Caco-2 (cell line): ENCODE data around the gene YBEY. TPM values are rescaled to one million over a fixed set of nuclear protein-coding genes. Genes with fewer than 3 reads are reported as not detected.
"Not testable (repeated sequence)": the region's sequence is repeated elsewhere in the genome, so short reads cannot be mapped to it uniquely, and the experiment has no call there.

ENCODE experiments used
- BruUV-seq: library from RNA; stranded (reverse); fragments of 400-500 nt; replicated peaks from 2 replicates; lab custom pipeline; 2021; lab: Mats Ljungman, UMichigan
- CTCF ChIA-PET: fragments of 300-600 bp; sonication (Branson Sonifier 250); formaldehyde crosslinking; loops from one replicate; lab custom pipeline; 2022; ENCODE audit warnings: antibody characterized with exemption; lab: Charles Lee
- POLR2A ChIA-PET: fragments of 300-600 bp; sonication (Branson Sonifier 250); formaldehyde crosslinking; loops from one replicate; lab custom pipeline; 2022; ENCODE audit warnings: antibody characterized with exemption; lab: Charles Lee
- DNase-seq, 2 experiments: peaks; one replicate each; pipeline versions ENCODE4 v3.0.0 to v3.0.0-alpha.2; 2020 to 2022
- H3K27me3 ChIP-seq: replicated peaks from 2 replicates; pipeline ENCODE4 v1.6.0; 2011; ENCODE audit warnings: low read length; ENCODE audit not compliant: control insufficient read depth, insufficient read depth
- H3K36me3 ChIP-seq: 2 replicates; pipeline ENCODE4 v1.5.1; 2011; ENCODE audit warnings: low read length; ENCODE audit not compliant: control insufficient read depth, insufficient read depth
- H3K4me1 ChIP-seq: fragments of 250-450 bp; sonication (Bioruptor Pico); 2 replicates; pipeline ENCODE4 v1.5.1; 2020; ENCODE audit warnings: mild to moderate bottlenecking
- H3K4me3 ChIP-seq: 2 replicates; pipeline ENCODE4 v1.5.1; 2011; ENCODE audit warnings: low read depth, mild to moderate bottlenecking, control low read depth, low read length
- H3K9me3 ChIP-seq: fragments of 250-450 bp; sonication (Bioruptor Pico); 2 replicates; pipeline ENCODE4 v1.5.1; 2020; ENCODE audit warnings: mild to moderate bottlenecking, moderate library complexity
- H3K27ac Mint-ChIP-seq: one replicate; pipeline ENCODE4 v1.8.0; 2022; ENCODE audit warnings: mixed read lengths; ENCODE audit not compliant: unreplicated experiment
- H3K27me3 Mint-ChIP-seq: one replicate; pipeline ENCODE4 v1.8.0; 2022; ENCODE audit warnings: mixed read lengths; ENCODE audit not compliant: insufficient read depth, unreplicated experiment
- H3K36me3 Mint-ChIP-seq: one replicate; pipeline ENCODE4 v1.8.0; 2022; ENCODE audit warnings: mild to moderate bottlenecking, mixed read lengths; ENCODE audit not compliant: insufficient read depth, unreplicated experiment
- H3K4me1 Mint-ChIP-seq: one replicate; pipeline ENCODE4 v1.8.0; 2022; ENCODE audit warnings: low read depth, mixed read lengths; ENCODE audit not compliant: unreplicated experiment
- H3K4me3 Mint-ChIP-seq: one replicate; pipeline ENCODE4 v1.8.0; 2022; ENCODE audit warnings: mild to moderate bottlenecking, moderate library complexity, mixed read lengths; ENCODE audit not compliant: unreplicated experiment
- H3K9me3 Mint-ChIP-seq: one replicate; pipeline ENCODE4 v1.8.0; 2022; ENCODE audit warnings: mixed read lengths; ENCODE audit not compliant: unreplicated experiment
- CTCF ChIP-seq, 2 experiments: fragments of 200-600 bp in 1 of 2; IDR thresholded peaks; 1 replicate in 1 of 2; 2 replicates in 1 of 2; pipeline versions ENCODE4 v1.5.1 to v1.8.0; 2011 to 2022; ENCODE audit warnings: antibody characterized with exemption in 1 of 2, control low read depth in 1 of 2, inconsistent platforms in 1 of 2, low read depth in 1 of 2, low read length in 1 of 2, mild to moderate bottlenecking in 1 of 2, moderate library complexity in 1 of 2; ENCODE audit not compliant: insufficient read depth in 1 of 2, severe bottlenecking in 1 of 2, unreplicated experiment in 1 of 2
- intact Hi-C: fragments of 100-400 bp; cut with micrococcal nuclease; formaldehyde crosslinking; loops from one replicate; pipeline ENCODE4 v1.10.0; 2022; ENCODE audit not compliant: unreplicated experiment
- total RNA-seq: library from RNA; stranded (reverse); gene quantifications from 2 replicates; pipeline ENCODE4 v1.2.3, GENCODE V29; 2022

Gene YBEY
- total RNA-seq, 1 experiment from 2014 or later = 10.6 TPM

- no peaks in the 10 kb centered on the region for H3K9me3 ChIP-seq
- no peak for TF ChIP-seq CTCF (IDR thresholded peaks at IDR 0.05; ENCODE audit: insufficient read depth in 1 of 2, low read depth in 1 of 2, low read length in 1 of 2, severe bottlenecking in 1 of 2, unreplicated experiment in 1 of 2)
- H3K27me3 Mint-ChIP-seq = no peaks in the 10 kb centered on the region
- H3K36me3 ChIP-seq = peaks cover 6% of the 10 kb centered on the region
- no peaks in the 10 kb centered on the region for H3K4me1 ChIP-seq
- H3K27ac Mint-ChIP-seq = no peak overlapping the region
- no peak for DNase-seq
- no TSS peak for BruUV-seq
- peaks cover 5% of the 10 kb centered on the region for H3K4me1 Mint-ChIP-seq
- H3K27me3 ChIP-seq = no peaks in the 10 kb centered on the region
- no peak overlapping the region for H3K4me3 ChIP-seq
- intact Hi-C loops = no loop called here
- H3K36me3 Mint-ChIP-seq = peaks cover 69% of the 10 kb centered on the region
- no peaks in the 10 kb centered on the region for H3K9me3 Mint-ChIP-seq
- H3K4me3 Mint-ChIP-seq = no peak overlapping the region
- CTCF ChIA-PET = no interaction called here
- POLR2A ChIA-PET = interaction anchor here (0.6 kb wide), 1 partner anchor 9 kb away, joined by 3 read pairs; no protein-coding TSS in a partner anchor
Measured at GRCh38 chr21:46239817-46240325, 46.3 kb upstream of the YBEY start.

GRCh38 chr21:46241577-46241976, 44.6 kb upstream of the YBEY start:
- H3K4me1 Mint-ChIP-seq, H3K36me3 ChIP-seq, H3K4me3 Mint-ChIP-seq, H3K9me3 ChIP-seq, BruUV-seq, POLR2A ChIA-PET, H3K9me3 Mint-ChIP-seq, H3K27ac Mint-ChIP-seq, H3K4me3 ChIP-seq, CTCF ChIA-PET, H3K4me1 ChIP-seq, H3K27me3 ChIP-seq, H3K27me3 Mint-ChIP-seq, intact Hi-C loops, DNase-seq: not testable (repeated sequence)
- H3K36me3 Mint-ChIP-seq = peaks cover 76% of the 10 kb centered on the region

- H3K27ac Mint-ChIP-seq = no peak overlapping the region
- peaks cover 87% of the 10 kb centered on the region for H3K36me3 Mint-ChIP-seq
- peaks cover 10% of the 10 kb centered on the region for H3K36me3 ChIP-seq
Measured at GRCh38 chr21:46243325-46243724, 42.8 kb upstream of the YBEY start.

More at GRCh38 chr21:46243325-46243724, 42.8 kb upstream of the YBEY start:
- ChIA-PET CTCF (interaction anchor here (0.5 kb wide), 1 partner anchor 687 kb away, joined by 4 read pairs; no protein-coding TSS in a partner anchor), POLR2A (no interaction called here)
- Histone ChIP-seq H3K4me3 (no peak overlapping the region), H3K4me1 (no peaks in the 10 kb centered on the region), H3K27me3 (no peaks in the 10 kb centered on the region), H3K9me3 (no peaks in the 10 kb centered on the region)
- intact Hi-C loops = no loop called here
- no peaks in the 10 kb centered on the region for H3K27me3 Mint-ChIP-seq
- H3K4me3 Mint-ChIP-seq = no peak overlapping the region
- BruUV-seq = no TSS peak
- no peak for TF ChIP-seq CTCF (IDR thresholded peaks at IDR 0.05; ENCODE audit: insufficient read depth in 1 of 2, low read depth in 1 of 2, low read length in 1 of 2, severe bottlenecking in 1 of 2, unreplicated experiment in 1 of 2)
- no peak for DNase-seq
- no peaks in the 10 kb centered on the region for H3K9me3 Mint-ChIP-seq
- H3K4me1 Mint-ChIP-seq = peaks cover 5% of the 10 kb centered on the region
